Tibial nerve (tissue), 4 donors: ENCODE data around the gene BUD13. TPM values are rescaled to one million over a fixed set of nuclear protein-coding genes. Genes with fewer than 3 reads are reported as not detected.

Experiments
- DNase-seq, 2 donors: peaks; one replicate each; pipeline ENCODE4 v3.0.0-alpha.2; 2019; ENCODE audit warnings: low spot score in 2 of 2
- H3K27ac ChIP-seq, 4 donors: fragments of 200-600 bp; sonication (generic) in 3 of 4; one replicate each; pipeline ENCODE4 v1.5.1; 2017 to 2019; ENCODE audit warnings: mild to moderate bottlenecking in 1 of 4
- H3K27me3 ChIP-seq, 2 donors: fragments of 200-600 bp; sonication (generic) in 1 of 2; one replicate each; pipeline versions ENCODE4 v1.5.1 to v1.6.0; 2017 to 2019
- H3K36me3 ChIP-seq, 3 donors: fragments of 200-600 bp; sonication (generic); one replicate each; pipeline ENCODE4 v1.5.1; 2018 to 2019
- H3K4me1 ChIP-seq, 4 donors: fragments of 200-600 bp; sonication (generic) in 3 of 4; one replicate each; pipeline ENCODE4 v1.5.1; 2017 to 2019
- H3K4me3 ChIP-seq, 4 donors: fragments of 200-600 bp; sonication (generic) in 3 of 4; one replicate each; pipeline ENCODE4 v1.5.1; 2017 to 2019; ENCODE audit warnings: mild to moderate bottlenecking in 1 of 4, moderate library complexity in 1 of 4
- H3K9me3 ChIP-seq, 4 donors: fragments of 200-600 bp; sonication (generic) in 3 of 4; one replicate each; pipeline ENCODE4 v1.5.1; 2017 to 2019
- CTCF ChIP-seq, 5 experiments: fragments of 200-600 bp in 3 of 5; fragments of 450-650 bp in 2 of 5; sonication (generic) in 3 of 5; IDR thresholded peaks; one replicate each; pipeline ENCODE4 v1.5.1; 2016 to 2019; ENCODE audit warnings: antibody characterized with exemption in 5 of 5, mild to moderate bottlenecking in 3 of 5, moderate library complexity in 2 of 5
- EP300 ChIP-seq, 2 donors: sonication (generic); formaldehyde crosslinking; IDR thresholded peaks; one replicate each; pipeline ENCODE4 v1.6.1; 2017; ENCODE audit warnings: antibody characterized with exemption in 2 of 2, mild to moderate bottlenecking in 1 of 2
- POLR2A ChIP-seq, 2 donors: fragments of 450-650 bp; IDR thresholded peaks; one replicate each; pipeline ENCODE4 v1.6.1; 2017; ENCODE audit warnings: antibody characterized with exemption in 2 of 2, mild to moderate bottlenecking in 2 of 2, moderate library complexity in 2 of 2
- WGBS, 2 donors: methylation state at CpG; one replicate each; pipeline ENCODE4 v1.1.5; 2018; 5-methylcytosine and 5-hydroxymethylcytosine counted together
- total RNA-seq, 4 donors: library from RNA; depleted of rRNA; stranded (reverse); fragments of >200 nt; gene quantifications; one replicate each; pipeline ENCODE4 v1.1.0, GENCODE V29; 2016

Gene BUD13
- total RNA-seq, 4 donors from 2014 or later = 13.1 to 28.2 (median 20.3) TPM

- Histone ChIP-seq H3K36me3 (no peaks in the 10 kb centered on the region), H3K27ac (no peak overlapping the region)
- WGBS, 2 donors = 79 to 81% methylated on average over 5 of the region's 5 CpGs
These were observed 25.6 kb upstream of the BUD13 start for GRCh38 chr11:116798368-116798767.

GRCh38 chr11:116797816-116798215 lies 25.0 kb upstream of the BUD13 start:
- 75% methylated on average over 5 of the region's 5 CpGs for WGBS, 2 donors
- H3K36me3 ChIP-seq = no peaks in the 10 kb centered on the region
- H3K27ac ChIP-seq = no peak overlapping the region
- no peaks in the 10 kb centered on the region for H3K9me3 ChIP-seq
- no peaks in the 10 kb centered on the region for H3K27me3 ChIP-seq
- no peak for DNase-seq
- no peak overlapping the region for H3K4me3 ChIP-seq
- TF ChIP-seq CTCF (IDR thresholded peaks at IDR 0.05) = no peak
- no peak for TF ChIP-seq POLR2A (IDR thresholded peaks at IDR 0.05)
- TF ChIP-seq EP300 (IDR thresholded peaks at IDR 0.05) = no peak
- H3K4me1 ChIP-seq = no peaks in the 10 kb centered on the region

More at GRCh38 chr11:116798368-116798767, 25.6 kb upstream of the BUD13 start:
- H3K27me3 ChIP-seq = no peaks in the 10 kb centered on the region
- no peak for DNase-seq
- H3K4me1 ChIP-seq = no peaks in the 10 kb centered on the region
- H3K9me3 ChIP-seq = no peaks in the 10 kb centered on the region
- no peak for TF ChIP-seq EP300 (IDR thresholded peaks at IDR 0.05)
- no peak for TF ChIP-seq POLR2A (IDR thresholded peaks at IDR 0.05)
- TF ChIP-seq CTCF (IDR thresholded peaks at IDR 0.05) = no peak
- no peak overlapping the region for H3K4me3 ChIP-seq

- no peaks in the 10 kb centered on the region for H3K9me3 ChIP-seq
- no peak overlapping the region for H3K27ac ChIP-seq
- H3K4me1 ChIP-seq = peaks cover 0 to 1% (median under 1%) of the 10 kb centered on the region in 4 donors
- no peak overlapping the region for H3K4me3 ChIP-seq
- no peaks in the 10 kb centered on the region for H3K36me3 ChIP-seq
- no peak for DNase-seq
- H3K27me3 ChIP-seq = no peaks in the 10 kb centered on the region
- 83 to 84% methylated on average over 1 of the region's 1 CpG for WGBS, 2 donors
- TF ChIP-seq POLR2A (IDR thresholded peaks at IDR 0.05) (no peak), EP300 (IDR thresholded peaks at IDR 0.05) (no peak), CTCF (IDR thresholded peaks at IDR 0.05) (no peak)
These were observed 23.8 kb upstream of the BUD13 start for GRCh38 chr11:116796548-116796947.

GRCh38 chr11:116794851-116795250 lies 22.1 kb upstream of the BUD13 start:
- H3K4me1 ChIP-seq = peaks cover 0 to 10% (median 4%) of the 10 kb centered on the region in 4 donors
- H3K9me3 ChIP-seq = no peaks in the 10 kb centered on the region
- H3K4me3 ChIP-seq = no peak overlapping the region
- H3K36me3 ChIP-seq = no peaks in the 10 kb centered on the region
- DNase-seq = no peak
- no peak overlapping the region for H3K27ac ChIP-seq
- 79 to 94% methylated on average over 2 of the region's 2 CpGs for WGBS, 2 donors
- no peaks in the 10 kb centered on the region for H3K27me3 ChIP-seq
- TF ChIP-seq POLR2A (IDR thresholded peaks at IDR 0.05) (no peak), EP300 (IDR thresholded peaks at IDR 0.05) (no peak), CTCF (IDR thresholded peaks at IDR 0.05) (no peak)

- Histone ChIP-seq H3K4me1 (peaks cover 0 to 11% (median 4%) of the 10 kb centered on the region in 4 donors), H3K27ac (no peak overlapping the region), H3K4me3 (no peak overlapping the region), H3K36me3 (no peaks in the 10 kb centered on the region), H3K9me3 (no peaks in the 10 kb centered on the region), H3K27me3 (no peaks in the 10 kb centered on the region)
- WGBS, 2 donors = 100% methylated on average over 1 of the region's 1 CpG
- DNase-seq = no peak
- TF ChIP-seq EP300 (IDR thresholded peaks at IDR 0.05) (no peak), POLR2A (IDR thresholded peaks at IDR 0.05) (no peak), CTCF (IDR thresholded peaks at IDR 0.05) (no peak)
These were observed 20.9 kb upstream of the BUD13 start for GRCh38 chr11:116793772-116794097.
